Pulmonary artery endothelial cell (primary cell): ENCODE measurements around the gene LPCAT3. TPM values are rescaled to one million over a fixed set of nuclear protein-coding genes. Genes with fewer than 3 reads are reported as not detected.
A peak's percentile ranks its signal among the peaks of the same experiment; 100 is the strongest.
"Not testable (repeated sequence)": the region's sequence is repeated elsewhere in the genome, so short reads cannot be mapped to it uniquely, and the experiment has no call there.

ENCODE experiments used
- DNase-seq: peaks from one replicate; pipeline ENCODE4 v3.0.0-alpha.2; 2011; ENCODE audit warnings: low read depth, low spot score
- total RNA-seq: library from RNA; depleted of rRNA; stranded (reverse); fragments of >200 nt; gene quantifications from 2 replicates; pipeline ENCODE4 v1.2.3, GENCODE V29; 2014

The LPCAT3 gene, protein sequence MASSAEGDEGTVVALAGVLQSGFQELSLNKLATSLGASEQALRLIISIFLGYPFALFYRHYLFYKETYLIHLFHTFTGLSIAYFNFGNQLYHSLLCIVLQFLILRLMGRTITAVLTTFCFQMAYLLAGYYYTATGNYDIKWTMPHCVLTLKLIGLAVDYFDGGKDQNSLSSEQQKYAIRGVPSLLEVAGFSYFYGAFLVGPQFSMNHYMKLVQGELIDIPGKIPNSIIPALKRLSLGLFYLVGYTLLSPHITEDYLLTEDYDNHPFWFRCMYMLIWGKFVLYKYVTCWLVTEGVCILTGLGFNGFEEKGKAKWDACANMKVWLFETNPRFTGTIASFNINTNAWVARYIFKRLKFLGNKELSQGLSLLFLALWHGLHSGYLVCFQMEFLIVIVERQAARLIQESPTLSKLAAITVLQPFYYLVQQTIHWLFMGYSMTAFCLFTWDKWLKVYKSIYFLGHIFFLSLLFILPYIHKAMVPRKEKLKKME
- total RNA-seq, result 5.2 and 8.6 TPM in 2 replicates

DNA sequence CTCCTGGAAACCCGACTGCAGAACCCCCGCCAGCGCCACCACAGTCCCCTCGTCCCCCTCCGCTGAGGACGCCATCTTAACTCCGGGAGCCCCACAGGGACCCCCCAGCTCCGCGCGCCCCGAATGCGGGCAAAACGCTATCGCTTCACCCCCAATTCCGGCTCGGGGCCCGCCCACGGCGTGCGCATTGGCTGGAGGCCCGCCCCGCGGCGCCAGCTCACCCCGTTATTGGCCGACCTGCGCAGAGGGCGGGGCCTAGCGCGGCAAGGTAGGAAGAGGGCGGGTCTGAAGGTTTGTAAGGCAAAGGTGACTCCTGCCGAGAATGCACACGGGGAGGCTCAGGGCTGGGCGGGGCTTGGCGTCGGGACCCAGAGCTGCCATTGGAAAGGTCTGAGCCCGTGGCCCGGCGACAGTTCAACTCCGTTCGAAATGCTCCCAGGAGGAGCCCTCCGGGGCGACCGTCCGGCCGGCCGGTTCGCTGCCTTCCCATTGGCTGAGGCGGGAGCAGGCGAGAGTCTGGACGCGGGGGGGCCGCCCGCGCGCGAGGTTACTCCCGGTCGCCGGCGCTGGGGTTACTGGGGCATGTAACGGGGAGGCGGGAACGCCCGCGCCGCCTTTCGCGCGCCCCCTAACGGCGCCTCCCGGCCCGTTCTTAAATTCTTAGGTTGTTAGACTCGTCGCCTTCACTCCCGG is at the start of gene LPCAT3:
Gene LPCAT3, minus strand, starts transcription at position 127 of the 693 bp plus-strand sequence. Its CDS starts 52 bp downstream, at position 75.
- peak; percentile 66 for DNase-seq

DNA sequence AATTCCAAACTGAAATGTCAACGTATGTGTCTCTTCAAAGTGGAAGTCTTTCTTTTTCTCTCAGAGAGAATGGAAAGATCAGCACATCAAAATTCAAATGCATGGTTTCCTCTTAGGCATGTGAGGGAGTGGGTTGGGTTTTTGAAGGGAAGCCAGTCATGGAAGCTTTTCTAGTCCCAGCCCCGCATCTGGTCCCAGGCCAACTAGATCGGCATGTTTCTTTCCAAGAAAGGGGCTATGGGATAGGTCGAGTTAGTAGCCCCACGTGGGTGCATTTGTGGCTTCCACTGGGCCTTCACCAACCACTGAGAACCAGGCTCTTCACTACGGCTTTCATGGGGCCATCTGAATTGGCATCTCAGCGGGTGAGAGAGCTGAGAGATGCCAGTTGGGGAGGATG is 48.8 kb upstream of the LPCAT3 start:
- DNase-seq, result no peak

DNA sequence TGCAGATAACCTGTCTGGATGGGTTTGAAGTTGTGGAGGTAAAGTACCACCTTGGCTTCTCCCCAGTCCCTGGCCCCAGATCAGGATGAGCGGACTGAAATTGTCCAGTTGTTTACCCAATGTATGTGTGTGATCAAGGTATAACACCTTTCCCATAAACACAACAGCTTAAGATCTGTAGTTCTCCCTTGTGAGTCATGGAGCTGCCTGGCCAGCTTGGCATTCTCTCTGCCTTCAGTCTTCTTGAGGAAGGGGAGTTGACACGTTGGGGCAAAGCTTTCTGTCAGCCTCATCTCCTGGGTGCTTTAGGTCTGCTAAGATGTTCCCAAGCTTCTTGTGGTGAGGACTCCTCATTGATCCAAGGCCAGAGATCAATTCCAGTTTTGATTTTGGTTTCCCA is 48.3 kb upstream of the LPCAT3 start:
- DNase-seq, result no peak

DNA sequence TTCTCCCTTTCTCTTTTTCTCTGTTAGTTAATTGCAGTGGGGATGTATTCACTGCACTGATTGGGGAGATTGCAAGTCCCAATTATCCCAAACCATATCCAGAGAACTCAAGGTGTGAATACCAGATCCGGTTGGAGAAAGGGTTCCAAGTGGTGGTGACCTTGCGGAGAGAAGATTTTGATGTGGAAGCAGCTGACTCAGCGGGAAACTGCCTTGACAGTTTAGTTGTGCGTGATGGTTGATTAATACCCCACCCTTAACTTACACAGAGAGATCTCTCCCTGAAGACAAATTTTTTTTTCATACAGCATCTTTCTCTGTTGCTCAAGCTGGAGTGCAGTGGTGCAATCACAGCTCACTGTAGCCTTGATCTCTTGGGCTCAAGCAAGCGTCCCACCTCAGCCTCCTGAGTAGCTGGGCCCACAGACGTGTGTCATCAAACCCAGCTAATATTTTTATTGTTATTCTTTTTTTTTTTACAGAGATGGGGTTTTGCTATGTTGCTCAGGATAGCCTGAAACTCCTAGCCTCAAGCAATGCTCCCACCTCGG is 46.9 kb upstream of the LPCAT3 start:
- DNase-seq, result no peak

DNA sequence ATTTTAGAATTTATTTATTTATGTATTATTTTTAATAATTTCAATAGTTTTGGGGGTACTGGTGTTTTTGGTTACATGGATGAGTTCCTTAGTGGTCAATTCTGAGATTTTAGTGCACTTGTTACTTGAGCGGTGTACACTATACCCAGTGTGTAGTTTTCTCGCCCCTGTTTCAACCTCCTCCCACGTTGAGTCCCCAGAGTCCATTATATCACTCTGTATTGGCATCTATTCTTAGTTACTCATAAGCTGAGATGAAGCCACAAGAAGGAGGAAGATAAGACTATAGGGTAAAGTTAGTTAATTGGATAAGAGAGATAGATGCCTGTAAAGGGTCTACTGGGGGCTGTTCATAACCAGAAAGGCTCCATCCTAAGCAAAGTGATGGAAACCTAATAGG is 46.2 kb upstream of the LPCAT3 start:
- DNase-seq, result no peak

DNA sequence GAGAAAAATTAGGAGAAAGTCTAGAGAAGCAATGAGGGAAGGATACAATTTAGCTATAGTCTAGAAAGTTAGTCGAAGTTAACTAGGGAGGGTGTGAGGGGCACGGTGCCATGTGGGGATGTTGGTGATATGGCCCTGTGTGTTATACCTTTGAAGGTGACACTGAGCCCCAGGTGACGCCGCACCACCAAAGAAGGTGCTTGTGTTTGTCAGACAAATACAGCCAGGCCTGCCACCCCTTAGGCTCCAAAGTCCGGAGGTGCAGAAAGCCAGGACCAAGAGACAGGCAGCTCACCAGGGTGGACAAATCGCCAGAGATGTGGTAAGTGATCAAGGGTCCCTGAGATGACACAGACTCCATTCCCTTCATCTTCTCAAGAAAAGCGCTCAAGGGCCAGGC is 43.3 kb upstream of the LPCAT3 start:
- DNase-seq, result no peak

DNA sequence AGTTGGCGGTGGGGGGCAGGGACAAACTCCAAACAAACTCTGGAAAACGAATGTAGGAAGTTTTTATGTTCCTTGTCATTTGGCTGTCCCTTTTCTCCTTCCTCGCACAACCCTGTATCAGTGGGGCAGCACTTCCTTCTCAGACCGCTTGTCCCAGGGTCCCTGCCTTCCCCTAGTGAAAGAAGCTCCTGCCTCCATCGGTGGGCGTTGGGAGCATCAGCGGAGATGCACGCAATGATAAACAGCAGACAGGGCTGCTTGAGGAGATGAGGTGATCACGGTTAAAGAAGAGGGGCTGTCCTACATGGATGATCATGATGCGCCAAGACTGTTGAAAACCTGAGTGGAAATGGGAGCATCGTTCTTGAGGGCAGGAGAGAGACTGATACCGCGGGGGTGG is 42.9 kb upstream of the LPCAT3 start:
- DNase-seq, result no peak

DNA sequence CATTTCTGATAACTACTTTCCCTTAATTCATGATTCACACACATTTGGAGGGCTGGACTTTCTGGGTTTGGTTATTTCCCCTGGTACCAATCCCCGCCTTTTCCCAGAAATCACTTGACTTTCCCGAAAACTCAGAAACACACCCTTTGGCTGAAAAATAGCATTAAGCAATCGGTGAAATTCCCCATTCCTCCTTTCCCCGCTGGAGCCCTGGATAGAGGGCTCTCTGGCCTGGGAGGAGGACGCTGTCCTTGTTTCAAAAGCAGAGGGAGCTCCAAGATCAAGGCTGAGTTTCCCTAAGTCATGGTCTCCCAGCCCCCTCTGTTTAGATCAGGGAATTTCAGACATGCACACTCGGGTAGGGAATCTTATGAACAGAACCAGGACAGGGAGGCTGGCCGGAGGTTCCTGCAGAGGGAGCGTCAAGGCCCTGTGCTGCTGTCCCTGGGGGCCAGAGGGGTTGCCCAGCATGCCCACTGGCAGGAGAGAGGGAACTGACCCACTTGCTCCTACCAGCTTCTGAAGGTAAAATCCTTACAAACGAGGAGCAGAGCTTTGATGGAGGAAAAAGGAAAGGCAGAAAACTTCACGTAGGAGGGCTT is 42.2 kb upstream of the LPCAT3 start, which contains the start of gene C1S:
Gene C1S, plus strand, starts transcription at position 366 of the 602 bp plus-strand sequence. CDS start 1,195 bp downstream, outside the sequence.
- peak; percentile 19 for DNase-seq

DNA sequence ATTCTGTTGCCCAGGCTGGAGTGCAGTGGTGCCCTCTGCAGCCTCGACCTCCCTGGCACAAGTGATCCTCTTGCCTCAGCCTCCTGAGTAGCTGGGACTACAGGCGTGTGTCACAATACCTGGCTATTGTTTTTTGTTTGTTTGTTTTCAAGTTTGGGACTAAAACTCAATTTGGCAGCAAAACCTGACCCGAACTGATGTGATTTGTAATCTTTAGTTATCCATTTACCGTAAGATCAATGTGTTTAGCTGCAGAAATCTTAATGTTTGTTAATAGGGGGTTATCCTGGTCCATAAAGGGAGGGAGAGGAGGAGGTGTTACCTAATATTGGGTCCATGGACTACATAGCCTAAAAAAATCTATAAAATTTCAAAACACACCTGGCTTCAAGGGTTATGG is 41.5 kb upstream of the LPCAT3 start:
- DNase-seq, result no peak

DNA sequence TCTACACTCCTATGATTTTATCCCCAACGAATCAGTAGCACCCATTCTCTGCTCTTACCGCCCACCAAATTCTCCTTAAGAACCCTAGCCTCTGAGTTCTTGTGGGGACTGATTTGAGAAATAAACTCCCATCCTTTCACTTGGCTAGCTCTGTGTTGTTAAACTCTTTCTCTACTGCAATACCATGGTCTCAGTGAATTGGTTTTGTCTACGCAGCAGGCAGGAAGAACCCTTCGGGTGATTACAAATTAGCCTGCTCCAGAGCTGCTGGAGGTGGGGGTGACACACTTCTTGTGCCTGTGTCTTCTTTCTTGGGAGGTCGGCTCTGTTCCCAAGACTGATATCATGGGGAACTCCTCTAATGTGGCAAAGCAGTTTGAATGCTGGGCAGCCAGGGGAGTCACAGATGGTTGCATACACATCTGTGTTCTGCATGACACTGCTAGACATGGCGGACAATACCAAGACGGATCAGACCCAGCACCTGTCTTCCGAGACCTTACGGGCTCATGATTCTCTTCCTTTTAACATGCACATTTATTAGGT is 40.6 kb upstream of the LPCAT3 start:
- no peak for DNase-seq

DNA sequence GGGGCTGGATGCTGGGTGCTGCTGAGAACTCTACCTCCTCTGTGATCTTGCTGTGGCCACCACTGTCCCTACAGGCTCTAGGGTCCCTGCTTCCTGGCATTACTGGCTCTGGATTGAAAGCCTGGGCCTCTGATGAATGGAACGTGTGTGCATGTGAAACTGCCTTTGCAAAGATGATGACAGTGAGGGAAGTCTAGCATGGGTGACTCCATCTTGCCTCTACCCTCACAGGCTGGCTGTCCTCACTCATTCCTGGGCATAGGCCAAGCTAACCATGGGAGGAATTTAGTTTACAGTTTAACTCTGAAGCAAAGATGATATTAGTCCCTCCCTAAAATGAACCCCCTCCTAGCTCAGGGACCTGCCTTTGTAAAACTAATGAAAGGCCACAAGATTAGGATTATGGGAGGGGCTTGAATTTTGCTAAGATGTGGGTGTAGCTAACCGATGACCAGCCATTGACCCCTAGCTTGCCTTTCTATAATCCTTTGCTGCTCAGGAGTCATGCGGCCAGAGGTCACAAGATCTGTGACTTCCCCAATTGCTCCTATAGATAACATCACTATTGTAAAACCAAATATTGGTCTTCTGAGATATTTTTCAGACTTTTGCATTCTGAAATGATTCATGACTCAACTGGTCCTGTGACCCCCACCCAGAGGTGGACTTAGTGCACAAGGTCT is 40.0 kb upstream of the LPCAT3 start:
- DNase-seq, result no peak

DNA sequence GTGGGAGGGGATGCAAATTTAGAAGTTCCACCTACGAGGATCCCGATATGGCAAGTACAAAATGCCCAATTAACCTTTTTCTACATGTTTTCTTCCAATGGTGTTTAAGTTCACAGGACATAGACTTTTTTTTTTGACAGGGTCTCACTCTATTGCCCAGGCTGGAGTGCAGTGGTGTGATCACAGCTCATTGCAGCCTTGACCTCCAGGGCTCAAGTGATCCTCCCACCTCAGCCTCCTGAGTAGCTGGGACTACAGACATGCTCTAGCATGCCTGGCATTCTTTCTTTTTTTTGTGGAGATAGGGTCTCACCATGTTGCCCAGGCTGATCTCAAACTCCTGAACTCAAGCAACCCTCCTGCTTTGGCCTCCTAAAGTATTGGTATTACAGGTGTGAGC is 37.5 kb upstream of the LPCAT3 start:
- DNase-seq, result not testable (repeated sequence)

DNA sequence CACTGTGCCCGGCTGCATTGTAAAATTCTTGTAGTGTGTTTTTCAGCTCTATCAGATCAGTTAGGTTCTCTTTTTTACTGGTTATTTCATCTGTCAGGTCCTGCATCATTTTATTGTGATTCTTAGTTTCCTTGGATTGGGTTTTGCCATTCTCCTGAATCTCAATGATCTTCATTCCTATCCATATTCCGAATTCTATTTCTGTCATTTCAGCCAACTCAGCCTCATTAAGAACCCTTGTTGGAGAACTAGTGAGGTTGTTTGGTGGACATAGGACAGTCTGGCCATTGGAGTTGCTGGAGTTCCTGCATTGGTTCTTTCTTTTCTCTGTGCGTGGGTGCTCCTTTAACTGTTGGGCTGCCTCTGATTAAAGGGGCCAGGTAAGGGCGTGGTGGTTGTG is 36.6 kb upstream of the LPCAT3 start:
- no peak for DNase-seq

DNA sequence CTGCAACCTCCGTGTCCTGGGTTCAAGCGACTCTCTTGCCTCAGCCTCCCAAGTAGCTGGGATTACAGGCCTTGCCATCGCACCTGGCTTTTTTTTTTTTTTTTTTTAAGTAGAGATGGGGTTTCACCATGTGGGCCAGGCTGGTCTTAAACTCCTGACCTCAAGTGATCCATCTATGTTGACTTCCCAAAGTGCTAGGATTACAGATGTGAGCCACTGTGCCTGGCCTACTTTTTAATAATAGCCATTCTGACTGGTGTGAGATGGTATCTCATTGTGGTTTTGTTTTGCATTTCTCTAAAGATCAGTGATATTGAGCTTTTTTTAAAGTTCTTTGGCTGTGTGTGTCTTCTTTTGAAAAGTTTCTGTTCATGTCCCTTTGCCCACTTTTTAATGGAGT is 31.7 kb upstream of the LPCAT3 start:
- not testable (repeated sequence) for DNase-seq

DNA sequence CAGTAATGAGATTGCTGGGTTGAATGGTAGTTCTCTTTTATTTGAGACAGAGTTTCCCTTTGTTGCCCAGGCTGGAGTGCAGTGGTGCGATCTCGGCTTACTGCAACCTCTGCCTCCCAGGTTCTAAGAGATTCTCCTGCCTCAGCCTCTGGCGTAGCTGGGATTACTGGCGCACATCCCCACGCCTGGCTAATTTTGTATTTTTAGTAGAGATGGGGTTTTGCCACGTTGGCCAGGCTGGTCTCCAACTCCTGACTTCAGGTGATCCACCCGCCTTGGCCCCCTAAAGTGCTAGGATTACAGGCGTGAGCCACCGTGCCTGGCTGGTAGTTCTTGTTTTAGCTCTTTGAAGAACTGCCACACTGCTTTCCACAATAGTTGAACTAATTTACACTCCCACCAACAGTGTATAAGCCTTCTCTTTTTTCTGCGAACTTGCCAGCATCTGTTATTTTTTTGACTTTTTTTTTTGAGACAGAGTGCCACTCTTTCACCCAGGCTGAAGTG is 31.2 kb upstream of the LPCAT3 start:
- DNase-seq, result not testable (repeated sequence)

DNA sequence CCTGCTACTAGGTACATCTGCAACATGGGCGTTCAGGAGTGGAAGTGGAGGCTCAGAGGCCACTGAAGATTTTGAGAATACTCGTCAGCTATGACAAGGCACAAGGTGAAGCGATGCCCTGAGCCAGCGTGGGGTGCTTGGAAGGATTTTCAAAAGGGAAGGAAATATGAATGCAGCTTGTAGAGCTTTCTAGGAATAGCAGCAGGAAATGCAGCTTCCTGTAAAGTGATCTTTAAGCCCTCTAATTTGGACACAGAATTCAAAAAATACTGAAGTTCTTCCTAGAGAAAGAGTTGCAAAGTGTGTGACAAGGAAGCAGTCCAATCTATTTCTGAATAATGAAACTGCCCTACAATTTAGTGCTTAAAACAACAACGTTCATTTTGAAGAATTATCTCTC is 29.0 kb upstream of the LPCAT3 start:
- DNase-seq, result no peak

DNA sequence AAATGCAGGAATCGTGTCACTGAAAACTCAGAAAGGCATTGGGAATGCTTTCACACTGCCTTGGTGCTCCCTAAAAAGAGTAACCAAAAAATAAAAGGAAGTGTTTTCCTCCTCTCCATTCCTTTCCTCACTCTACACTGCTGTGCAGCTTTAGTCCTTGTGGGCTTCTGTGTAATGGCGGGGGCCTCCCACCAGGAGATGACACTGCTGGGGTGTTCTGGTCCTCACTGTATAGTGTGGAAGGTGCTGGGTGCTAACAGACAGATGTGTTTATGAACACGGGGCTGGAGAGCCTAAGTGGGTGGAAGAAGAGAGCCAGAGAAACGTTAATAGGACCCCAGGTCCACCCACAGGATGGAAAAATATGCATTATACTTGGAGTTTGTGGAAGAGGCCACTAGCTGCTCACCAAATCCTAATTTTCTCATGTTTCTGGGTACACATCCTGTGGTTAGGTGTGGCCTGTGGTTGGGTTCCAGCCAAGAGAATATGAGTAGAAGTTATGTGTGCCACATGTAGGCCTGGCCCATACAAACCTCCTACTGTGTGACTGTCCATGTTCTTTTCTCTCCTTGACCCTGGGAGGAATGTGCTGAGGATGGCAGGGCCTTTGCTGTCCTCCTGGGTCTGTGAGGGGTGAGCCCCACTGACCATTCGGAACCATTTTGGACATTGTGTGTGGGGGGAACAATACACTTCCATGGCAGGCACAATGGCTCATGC is 28.3 kb upstream of the LPCAT3 start:
- DNase-seq, result no peak

DNA sequence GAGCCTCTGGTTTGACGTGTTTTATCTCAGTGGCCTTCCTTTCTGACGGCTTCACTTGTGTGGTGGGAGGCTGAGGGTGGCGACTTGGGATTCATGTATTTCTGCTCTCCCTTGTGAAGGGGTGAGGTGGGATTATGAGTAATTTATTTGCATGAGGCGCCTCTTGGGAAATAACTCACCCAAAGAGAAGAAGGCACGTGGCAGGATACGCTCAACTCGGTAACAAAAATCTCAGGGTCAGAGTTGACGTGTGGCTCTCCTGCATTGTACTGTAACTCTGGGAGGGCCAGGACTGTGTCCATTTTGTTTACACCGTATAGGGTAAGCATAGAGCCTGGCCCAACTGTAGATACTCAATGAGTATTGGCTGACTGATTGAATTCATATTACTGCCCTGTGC is 27.6 kb upstream of the LPCAT3 start:
- no peak for DNase-seq

DNA sequence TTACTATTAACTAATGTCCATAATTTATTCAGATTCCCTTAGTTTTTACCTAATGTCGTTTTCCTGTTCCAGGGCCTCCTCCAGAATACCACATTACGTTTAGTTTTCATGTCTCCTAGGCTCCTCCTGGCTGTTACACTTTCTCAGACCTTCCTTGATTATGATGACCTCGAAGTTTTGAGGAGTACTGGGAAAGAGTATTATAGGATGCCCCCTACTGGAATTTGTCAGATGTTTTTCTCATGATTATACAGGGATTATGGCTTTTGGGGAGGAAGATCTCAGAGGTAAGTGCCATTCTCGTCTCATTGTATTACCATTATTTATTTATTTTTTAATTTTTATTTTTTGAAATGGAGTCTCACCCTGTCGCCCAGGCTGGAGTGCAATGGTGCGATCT is 24.6 kb upstream of the LPCAT3 start:
- DNase-seq, result no peak

DNA sequence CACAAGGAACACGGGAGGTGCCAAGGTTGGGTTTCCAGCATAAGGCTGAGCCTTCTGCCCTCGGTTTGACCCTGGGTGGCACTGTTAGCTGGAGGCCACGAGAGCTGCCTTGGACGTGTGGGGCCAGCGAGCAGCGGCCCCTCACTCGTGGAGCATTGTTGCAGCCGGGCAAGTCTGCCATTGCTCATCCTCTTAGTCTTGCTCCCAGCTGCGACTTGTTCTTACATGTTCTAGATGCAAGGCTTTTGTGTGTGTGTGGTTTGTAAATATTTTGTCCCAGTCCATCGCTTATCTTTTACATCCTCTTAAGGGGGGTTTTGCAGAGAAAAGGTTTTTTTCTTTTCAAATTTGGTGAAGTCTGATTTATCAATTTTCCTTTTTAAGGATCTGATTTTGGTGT is 21.1 kb upstream of the LPCAT3 start:
- no peak for DNase-seq
